Limb (tissue), 2 donors: ENCODE results near the gene SPPL2B.

Source experiments
- DNase-seq, 2 donors: peaks; one replicate each; pipeline ENCODE4 v3.0.0-alpha.2; 2016; ENCODE audit errors: extremely low spot score in 2 of 2

Gene SPPL2B

DNA sequence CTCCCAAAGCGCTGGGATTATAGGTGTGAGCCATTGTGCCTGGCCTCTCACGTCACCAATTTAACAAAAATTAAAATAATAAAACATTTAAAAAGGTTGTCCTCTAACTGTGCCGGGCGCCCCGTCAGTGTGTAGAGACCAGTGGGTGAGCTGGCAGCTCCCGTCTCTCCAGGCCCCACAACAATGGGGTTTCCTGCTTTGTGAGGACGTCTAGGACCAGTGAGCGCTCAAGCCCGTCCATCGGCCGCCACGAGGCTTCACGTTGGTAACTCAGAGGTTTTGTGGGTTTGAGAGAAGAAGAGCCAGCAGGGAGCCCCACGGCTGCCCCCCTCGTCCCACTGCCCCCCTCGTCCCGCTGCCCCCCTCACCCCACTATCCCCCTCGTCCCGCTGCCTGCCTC is 4.8 kb upstream of the SPPL2B start:
- no peak for DNase-seq

- no peak for DNase-seq
These were observed 4.1 kb upstream of the SPPL2B start for GRCh38 chr19:2324220-2324948.

- DNase-seq = no peak
These were observed 3.0 kb upstream of the SPPL2B start for GRCh38 chr19:2325281-2326046.

DNA sequence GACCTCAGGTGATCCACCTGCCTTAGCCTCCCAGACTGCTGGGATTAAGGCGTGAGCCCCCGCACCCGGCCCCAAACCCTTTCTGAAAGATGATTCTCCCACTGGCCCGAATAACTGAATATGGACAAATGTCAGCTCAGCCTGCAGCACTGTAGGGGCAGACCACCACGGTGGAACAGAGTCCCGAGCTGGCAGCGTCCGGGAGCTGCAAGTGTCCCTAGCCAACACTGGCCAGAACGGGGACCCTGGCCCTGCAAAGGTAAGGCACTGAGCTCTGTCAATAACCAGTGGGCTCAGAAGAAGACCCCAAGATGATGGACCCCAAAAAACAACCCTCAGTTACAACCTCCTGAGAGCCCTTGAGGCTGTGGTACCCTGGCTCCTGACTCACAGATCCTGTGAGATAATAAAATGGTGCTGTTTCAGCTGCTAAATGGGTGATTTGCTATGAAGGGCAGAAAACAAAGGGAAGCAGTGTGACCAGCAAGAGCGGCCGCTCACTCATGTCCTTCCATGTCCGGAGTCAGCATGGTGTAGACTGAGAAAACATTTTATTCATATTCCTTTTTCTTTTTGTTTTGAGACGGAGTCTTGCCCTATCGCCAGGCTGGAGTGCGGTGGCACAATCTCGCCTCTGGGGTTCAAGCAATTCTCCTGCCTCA is 1.7 kb upstream of the SPPL2B start:
- DNase-seq = no peak

DNA sequence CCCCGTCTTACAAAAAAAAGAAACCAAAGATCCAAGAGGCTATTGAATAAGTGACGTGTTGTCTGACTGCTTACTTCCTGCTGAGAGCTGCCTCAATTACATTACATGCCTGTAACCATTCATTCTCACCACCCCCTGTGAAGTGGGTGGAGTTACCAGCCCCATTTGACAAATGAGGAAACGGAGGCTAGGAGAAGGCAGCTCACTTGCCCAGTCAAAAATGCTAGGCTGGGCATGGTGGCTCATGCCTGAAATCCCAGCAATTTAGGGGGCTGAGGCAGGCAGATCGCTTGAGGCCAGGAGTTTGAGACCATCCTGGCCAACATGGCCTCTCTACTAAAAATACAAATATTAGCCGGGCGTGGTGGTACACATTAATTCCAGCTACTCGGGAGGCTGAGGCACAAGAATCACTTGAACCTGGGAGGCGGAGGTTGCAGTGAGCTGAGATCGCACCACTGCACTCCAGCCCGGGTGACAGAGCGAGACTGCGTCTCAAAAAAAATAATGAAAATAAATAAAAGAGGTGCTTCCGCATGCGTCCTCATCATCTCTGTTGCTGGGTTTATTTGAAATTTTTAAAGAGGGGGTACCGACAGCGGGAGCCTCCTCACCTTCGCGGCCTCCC is 597 bp upstream of the SPPL2B start:
- DNase-seq = no peak

DNA sequence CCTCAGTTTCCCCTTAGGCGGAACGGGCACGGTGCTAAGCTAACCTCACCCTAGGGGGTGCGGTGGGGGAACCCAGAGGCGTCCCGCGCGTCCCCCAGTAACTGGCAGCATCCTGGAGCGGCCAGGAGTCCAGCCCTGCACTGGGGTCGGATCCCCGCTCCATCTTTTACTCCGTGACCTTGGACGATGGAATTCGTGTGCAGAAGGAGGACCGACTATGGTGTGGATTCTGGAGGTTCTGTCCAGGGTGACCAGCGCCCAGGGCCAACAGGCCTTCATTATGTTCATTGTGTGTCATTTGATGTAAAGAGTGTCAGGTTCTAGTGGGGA is 630 bp downstream of the SPPL2B start:
- DNase-seq = no peak

DNA sequence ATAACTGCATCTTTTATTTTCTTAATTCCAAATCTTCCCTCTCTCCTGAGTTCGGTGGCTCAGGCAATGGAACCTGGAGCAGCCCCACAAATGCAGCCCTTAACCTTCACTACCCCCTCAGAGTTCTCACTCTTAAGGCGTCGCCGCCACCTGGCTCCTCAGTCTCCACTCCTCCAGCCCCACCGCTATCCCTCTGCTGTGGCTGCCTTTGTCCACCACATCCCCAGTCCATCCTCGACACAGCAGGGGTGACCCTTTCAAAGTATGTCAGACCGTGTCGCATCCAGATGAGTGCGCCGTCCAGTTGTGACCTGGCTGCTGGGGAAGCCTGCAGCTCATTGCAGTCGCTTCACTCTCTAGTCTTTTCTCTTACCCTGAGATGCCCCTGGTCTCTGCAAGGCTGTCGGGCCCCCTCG is 1.0 kb downstream of the SPPL2B start:
- no peak for DNase-seq

GRCh38 chr19:2330255-2330631 is 1.8 kb downstream of the SPPL2B start:
- DNase-seq = no peak

GRCh38 chr19:2330632-2331284 is 2.3 kb downstream of the SPPL2B start:
- DNase-seq = no peak

DNA sequence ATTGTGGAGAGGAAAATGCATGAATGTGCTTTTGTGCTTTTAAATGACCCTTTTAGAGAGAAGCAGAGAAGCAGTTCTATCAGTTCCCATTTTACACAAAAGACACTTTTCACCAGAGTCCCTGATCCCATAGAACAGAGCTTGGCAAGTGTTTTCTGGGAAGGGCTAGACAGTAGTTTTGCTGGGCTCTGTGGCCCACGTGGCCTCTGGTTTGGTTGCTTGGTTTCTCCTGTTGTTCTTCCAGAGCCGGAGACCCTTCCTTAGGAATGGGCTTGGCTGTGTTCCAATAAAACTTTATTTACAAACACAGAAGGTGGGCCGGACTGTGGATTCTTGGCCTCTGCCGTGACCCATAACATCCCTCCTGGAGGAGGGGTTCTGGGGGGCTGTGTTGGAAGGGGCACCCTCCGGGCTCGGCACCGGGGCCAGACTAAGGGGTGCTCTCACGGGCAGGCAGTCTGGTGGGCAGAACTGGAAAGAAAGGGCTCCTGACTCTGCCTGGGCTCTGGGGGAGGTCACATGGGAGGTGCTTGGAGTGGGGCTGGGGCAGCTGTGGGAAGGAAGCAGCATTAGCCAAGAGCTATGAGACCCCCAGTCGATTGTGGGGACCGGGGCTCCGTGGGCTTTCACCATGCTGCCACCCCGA is 3.2 kb downstream of the SPPL2B start:
- DNase-seq = no peak

- peak in 1 of 2 donors; percentile 55 for DNase-seq
These were observed 4.0 kb downstream of the SPPL2B start for GRCh38 chr19:2332341-2333026.

GRCh38 chr19:2333027-2333806 is 4.7 kb downstream of the SPPL2B start:
- DNase-seq = peak in 1 of 2 donors; percentile 66

- no peak for DNase-seq
These were observed 5.3 kb downstream of the SPPL2B start for GRCh38 chr19:2333807-2334211.

- DNase-seq = no peak
These were observed 5.9 kb downstream of the SPPL2B start for GRCh38 chr19:2334426-2334825.

GRCh38 chr19:2334986-2335846 is 6.7 kb downstream of the SPPL2B start:
- DNase-seq = no peak

- no peak for DNase-seq
These were observed 7.4 kb downstream of the SPPL2B start for GRCh38 chr19:2335848-2336247.

- peak in 1 of 2 donors; percentile 47 for DNase-seq
These were observed 8.2 kb downstream of the SPPL2B start for GRCh38 chr19:2336528-2337328.

GRCh38 chr19:2337329-2337707 is 8.8 kb downstream of the SPPL2B start:
- peak; percentile 59 to 76 for DNase-seq
